Thymus (tissue), 14 donors: ENCODE data around the gene RCC1. TPM values are rescaled to one million over a fixed set of nuclear protein-coding genes. Genes with fewer than 3 reads are reported as not detected.
"Not testable (repeated sequence)": the region's sequence is repeated elsewhere in the genome, so short reads cannot be mapped to it uniquely, and the experiment has no call there.

Source experiments
- DNase-seq, 9 donors: peaks; one replicate each; pipeline ENCODE4 v3.0.0-alpha.2; 2013; ENCODE audit warnings: low spot score in 9 of 9, low read depth in 6 of 9, missing footprints in 1 of 9
- H3K27ac ChIP-seq, 2 donors: one replicate each; pipeline ENCODE4 v1.5.1; 2013; ENCODE audit warnings: control low read depth in 1 of 2, low read depth in 1 of 2, low read length in 1 of 2, mild to moderate bottlenecking in 1 of 2, moderate library complexity in 1 of 2
- H3K27me3 ChIP-seq, 2 donors: one replicate each; pipeline ENCODE4 v1.5.1; 2013; ENCODE audit warnings: low read length in 1 of 2; ENCODE audit not compliant: control insufficient read depth in 2 of 2, insufficient read depth in 1 of 2
- H3K36me3 ChIP-seq, 2 donors: one replicate each; pipeline ENCODE4 v1.5.1; 2013; ENCODE audit warnings: low read length in 1 of 2, mild to moderate bottlenecking in 1 of 2, moderate library complexity in 1 of 2; ENCODE audit not compliant: control insufficient read depth in 2 of 2, insufficient read depth in 2 of 2
- H3K4me1 ChIP-seq, 2 donors: one replicate each; pipeline ENCODE4 v1.5.1; 2013; ENCODE audit warnings: low read length in 2 of 2; ENCODE audit not compliant: control insufficient read depth in 2 of 2, insufficient read depth in 2 of 2
- H3K4me3 ChIP-seq, 2 donors: one replicate each; pipeline ENCODE4 v1.5.1; 2013; ENCODE audit warnings: low read length in 2 of 2, control low read depth in 1 of 2, mild to moderate bottlenecking in 1 of 2
- H3K9me3 ChIP-seq, 2 donors: one replicate each; pipeline ENCODE4 v1.5.1; 2013; ENCODE audit warnings: low read length in 1 of 2, mild to moderate bottlenecking in 1 of 2; ENCODE audit not compliant: control insufficient read depth in 2 of 2, insufficient read depth in 1 of 2
- whole genome bisulfite sequencing: extraction: QIAGEN DNeasy Blood & Tissue Kit; methylation state at CpG from one replicate; pipeline ENCODE4 v1.1.7; 2013; 5-methylcytosine and 5-hydroxymethylcytosine counted together
- long read RNA-seq, 10 donors: transcript quantifications; one replicate each; lab custom pipeline, GENCODE V29; 2026
- polyA plus RNA-seq: library from polyadenylated mRNA; stranded (reverse); fragments of 200-250 nt; gene quantifications from one replicate; pipeline ENCODE4 v1.2.3, GENCODE V29; 2013
- total RNA-seq: library from RNA; stranded (reverse); fragments of 120-200 nt; gene quantifications from one replicate; pipeline ENCODE4 v1.2.4, GENCODE V29; 2013
- donor health status: healthy.

Gene RCC1
- 41.4 TPM for total RNA-seq
- 19.4 TPM for polyA plus RNA-seq
- long read RNA-seq, donor 1, partial matches to known transcripts = 0 of 1 reads
- long read RNA-seq, donor 1, other reads (novel, unspliced or antisense) = 0 of 1 reads
- long read RNA-seq, donor 2, transcript RCC1-202 (10 exons, 2,424 nt) = major isoform, 9 of 78 reads
- long read RNA-seq, donor 2, partial matches to known transcripts = 48 of 78 reads
- long read RNA-seq, donor 2, other reads (novel, unspliced or antisense) = 17 of 78 reads
- long read RNA-seq, donor 3, transcript RCC1-202 (10 exons, 2,424 nt) = major isoform, 21 of 74 reads
- long read RNA-seq, donor 3, partial matches to known transcripts = 37 of 74 reads
- long read RNA-seq, donor 3, other reads (novel, unspliced or antisense) = 16 of 74 reads
- long read RNA-seq, donor 4, partial matches to known transcripts = 85 of 89 reads
- long read RNA-seq, donor 4, other reads (novel, unspliced or antisense) = 0 of 89 reads
- long read RNA-seq, donor 5, transcript RCC1-202 (10 exons, 2,424 nt) = major isoform, 13 of 178 reads
- long read RNA-seq, donor 5, partial matches to known transcripts = 135 of 178 reads
- long read RNA-seq, donor 5, other reads (novel, unspliced or antisense) = 27 of 178 reads
- long read RNA-seq, donor 6, partial matches to known transcripts = 7 of 11 reads
- long read RNA-seq, donor 6, other reads (novel, unspliced or antisense) = 0 of 11 reads
- long read RNA-seq, donor 7, partial matches to known transcripts = 0 of 14 reads
- long read RNA-seq, donor 7, other reads (novel, unspliced or antisense) = 11 of 14 reads
- long read RNA-seq, donor 8, partial matches to known transcripts = 0 of 4 reads
- long read RNA-seq, donor 8, other reads (novel, unspliced or antisense) = 0 of 4 reads
- long read RNA-seq, donor 9, partial matches to known transcripts = 0 of 9 reads
- long read RNA-seq, donor 9, other reads (novel, unspliced or antisense) = 6 of 9 reads
- long read RNA-seq, donor 10, partial matches to known transcripts = 10 of 13 reads
- long read RNA-seq, donor 10, other reads (novel, unspliced or antisense) = 0 of 13 reads

- Histone ChIP-seq H3K27ac (peak within 1 kb of the TSS; percentile 88 to 95), H3K36me3 (peaks cover 23 to 38% of the 10 kb centered on the region in 2 donors), H3K4me1 (peaks cover 21 to 34% of the 10 kb centered on the region in 2 donors), H3K27me3 (no peaks in the 10 kb centered on the region), H3K4me3 (peak within 1 kb of the TSS; percentile 68 to 90), H3K9me3 (no peaks in the 10 kb centered on the region)
- DNase-seq = peak; percentile 97 to 100 (median 99)
- 1% methylated on average over 41 of the region's 41 CpGs for WGBS
Measured at GRCh38 chr1:28505406-28506187, at the start of gene RCC1. TSS of gene RCC1 (plus strand) at chr1:28506043. CDS start at chr1:28529867, 23,824 bp downstream.

- Histone ChIP-seq H3K27ac (peak overlapping the region; percentile 60 to 81), H3K9me3 (no peaks in the 10 kb centered on the region), H3K4me3 (no peak overlapping the region), H3K27me3 (no peaks in the 10 kb centered on the region), H3K4me1 (peaks cover 16 to 22% of the 10 kb centered on the region in 2 donors), H3K36me3 (peaks cover 3 to 9% of the 10 kb centered on the region in 2 donors)
- 41% methylated on average over 5 of the region's 5 CpGs for WGBS
- DNase-seq = peak in 5 of 9 donors; percentile 41 to 72 (median 48)
Measured at GRCh38 chr1:28456078-28456477, 49.8 kb upstream of the RCC1 start.

- Histone ChIP-seq H3K4me1 (peaks cover 11 to 15% of the 10 kb centered on the region in 2 donors), H3K4me3 (no peak overlapping the region), H3K27ac (no peak overlapping the region), H3K36me3 (peaks cover 3 to 18% of the 10 kb centered on the region in 2 donors), H3K27me3 (no peaks in the 10 kb centered on the region), H3K9me3 (no peaks in the 10 kb centered on the region)
- WGBS = 96% methylated on average over 1 of the region's 1 CpG
- no peak for DNase-seq
Measured at GRCh38 chr1:28457678-28458077, 48.2 kb upstream of the RCC1 start.

GRCh38 chr1:28458237-28459228, 47.3 kb upstream of the RCC1 start:
- no peak overlapping the region for H3K4me3 ChIP-seq
- peaks cover 3 to 22% of the 10 kb centered on the region in 2 donors for H3K36me3 ChIP-seq
- no peak for DNase-seq
- H3K27ac ChIP-seq = no peak overlapping the region
- no peaks in the 10 kb centered on the region for H3K9me3 ChIP-seq
- WGBS = 94% methylated on average over 7 of the region's 7 CpGs
- H3K4me1 ChIP-seq = peaks cover 11 to 15% of the 10 kb centered on the region in 2 donors
- no peaks in the 10 kb centered on the region for H3K27me3 ChIP-seq

- no peak overlapping the region for H3K4me3 ChIP-seq
- peaks cover 19 to 45% of the 10 kb centered on the region in 2 donors for H3K36me3 ChIP-seq
- no peaks in the 10 kb centered on the region for H3K9me3 ChIP-seq
- no peak for DNase-seq
- H3K27me3 ChIP-seq = no peaks in the 10 kb centered on the region
- no peak overlapping the region for H3K27ac ChIP-seq
- WGBS = 75% methylated on average over 3 of the region's 3 CpGs
- no peaks in the 10 kb centered on the region for H3K4me1 ChIP-seq
Measured at GRCh38 chr1:28466226-28466778, 39.5 kb upstream of the RCC1 start.

GRCh38 chr1:28470146-28470545, 35.7 kb upstream of the RCC1 start:
- no peak for DNase-seq
- no peak overlapping the region for H3K27ac ChIP-seq
- H3K27me3 ChIP-seq = no peaks in the 10 kb centered on the region
- H3K36me3 ChIP-seq = peaks cover 26 to 31% of the 10 kb centered on the region in 2 donors
- no peaks in the 10 kb centered on the region for H3K9me3 ChIP-seq
- H3K4me1 ChIP-seq = no peaks in the 10 kb centered on the region
- no peak overlapping the region for H3K4me3 ChIP-seq
- WGBS = 71% methylated on average over 2 of the region's 2 CpGs

- not testable (repeated sequence) for H3K4me3 ChIP-seq, H3K27me3 ChIP-seq, H3K4me1 ChIP-seq, H3K9me3 ChIP-seq, DNase-seq, H3K27ac ChIP-seq
- 98% methylated on average over 13 of the region's 13 CpGs for WGBS
- H3K36me3 ChIP-seq = peaks cover 32 to 58% of the 10 kb centered on the region in 2 donors
Measured at GRCh38 chr1:28479497-28479896, 26.3 kb upstream of the RCC1 start.
